ENCODE measurements around the gene PTTG1IP.

DNA sequence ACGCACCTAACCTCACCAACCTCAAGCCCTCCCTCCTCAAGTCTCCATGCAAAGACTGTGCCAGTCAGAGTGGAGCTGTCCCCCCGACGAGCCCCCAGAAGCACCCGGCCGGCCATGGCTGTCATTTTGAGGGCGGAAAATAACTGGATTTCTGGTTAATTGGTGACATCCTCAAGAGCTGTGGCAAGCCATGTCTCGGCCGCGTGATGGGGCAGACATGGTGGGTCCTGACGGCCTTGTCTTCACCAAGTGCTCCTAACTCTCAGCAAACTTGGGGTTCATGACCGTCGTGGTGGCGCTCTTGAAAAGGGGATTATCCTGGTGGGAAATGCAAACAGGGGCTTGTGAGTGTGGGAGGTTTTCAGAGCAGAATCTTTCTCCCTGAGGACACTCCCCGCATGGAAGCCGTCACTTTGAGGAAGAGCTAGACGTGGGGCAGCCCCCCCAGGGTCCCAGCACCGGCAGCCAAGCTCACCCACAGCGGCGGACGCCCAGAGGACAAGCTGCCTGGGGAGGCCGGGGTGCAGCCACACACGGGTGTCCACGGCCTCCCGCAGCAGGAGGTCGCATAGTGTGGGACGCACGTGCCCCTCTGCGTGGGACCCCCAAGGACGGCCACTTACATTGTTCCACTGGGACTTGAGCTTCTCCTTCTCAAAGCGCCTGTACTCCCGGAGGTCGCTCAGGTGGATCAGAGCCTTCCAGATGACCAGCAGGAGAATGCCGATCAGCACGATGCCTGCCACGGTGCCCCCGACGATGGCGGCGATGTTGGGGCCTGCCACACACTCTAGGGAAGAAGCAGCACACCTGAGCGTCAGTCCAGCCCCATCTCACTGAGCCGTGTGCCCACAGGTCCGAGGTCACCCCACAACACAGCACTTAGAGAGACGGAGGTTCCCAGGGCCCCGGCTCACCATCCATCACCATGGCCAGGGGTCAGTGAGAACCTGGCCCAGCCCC is 12.9 kb upstream of the PTTG1IP start:
- no peak for TF ChIP-seq POLR2A (IDR thresholded peaks at IDR 0.05)
- TF ChIP-seq, protein P1, sequence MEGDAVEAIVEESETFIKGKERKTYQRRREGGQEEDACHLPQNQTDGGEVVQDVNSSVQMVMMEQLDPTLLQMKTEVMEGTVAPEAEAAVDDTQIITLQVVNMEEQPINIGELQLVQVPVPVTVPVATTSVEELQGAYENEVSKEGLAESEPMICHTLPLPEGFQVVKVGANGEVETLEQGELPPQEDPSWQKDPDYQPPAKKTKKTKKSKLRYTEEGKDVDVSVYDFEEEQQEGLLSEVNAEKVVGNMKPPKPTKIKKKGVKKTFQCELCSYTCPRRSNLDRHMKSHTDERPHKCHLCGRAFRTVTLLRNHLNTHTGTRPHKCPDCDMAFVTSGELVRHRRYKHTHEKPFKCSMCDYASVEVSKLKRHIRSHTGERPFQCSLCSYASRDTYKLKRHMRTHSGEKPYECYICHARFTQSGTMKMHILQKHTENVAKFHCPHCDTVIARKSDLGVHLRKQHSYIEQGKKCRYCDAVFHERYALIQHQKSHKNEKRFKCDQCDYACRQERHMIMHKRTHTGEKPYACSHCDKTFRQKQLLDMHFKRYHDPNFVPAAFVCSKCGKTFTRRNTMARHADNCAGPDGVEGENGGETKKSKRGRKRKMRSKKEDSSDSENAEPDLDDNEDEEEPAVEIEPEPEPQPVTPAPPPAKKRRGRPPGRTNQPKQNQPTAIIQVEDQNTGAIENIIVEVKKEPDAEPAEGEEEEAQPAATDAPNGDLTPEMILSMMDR (IDR thresholded peaks at IDR 0.05), result no peak
- no peak for TF ChIP-seq EP300 (IDR thresholded peaks at IDR 0.05)

All from tibial nerve (tissue), 4 donors.